HepG2 (cell line): ENCODE measurements around the gene LTA4H. TPM values are rescaled to one million over a fixed set of nuclear protein-coding genes. Genes with fewer than 3 reads are reported as not detected.
A peak's percentile ranks its signal among the peaks of the same experiment; 100 is the strongest.

ENCODE experiments used
- ARHGAP35 ChIP-seq: sonication (generic); formaldehyde crosslinking; IDR thresholded peaks from 2 replicates; pipeline ENCODE4 v1.9.0; 2022; ENCODE audit warnings: mild to moderate bottlenecking, inconsistent platforms, moderate library complexity, missing genetic modification reagents, borderline replicate concordance
- ARNT ChIP-seq: fragments of 450-650 bp; IDR thresholded peaks from 2 replicates; pipeline ENCODE4 v1.6.1; 2017
- BCL6 ChIP-seq: IDR thresholded peaks from 2 replicates; pipeline ENCODE4 v1.6.1; 2016; ENCODE audit warnings: missing genetic modification reagents, missing compliant biosample characterization
- CTCF ChIP-seq: sonication (generic); formaldehyde crosslinking; IDR thresholded peaks from 2 replicates; pipeline ENCODE4 v1.5.0; 2020; ENCODE audit warnings: mild to moderate bottlenecking, missing genetic modification reagents, moderate library complexity
- DMAP1 ChIP-seq: IDR thresholded peaks from 2 replicates; pipeline ENCODE4 v1.6.1; 2016
- GATA4 ChIP-seq: sonication (generic); IDR thresholded peaks from 2 replicates; pipeline ENCODE4 v1.6.1; 2016; ENCODE audit warnings: antibody characterized with exemption, low read depth, borderline replicate concordance
- HDAC6 ChIP-seq: fragments of 200-600 bp; sonication (generic); IDR thresholded peaks from 2 replicates; pipeline ENCODE4 v1.7.0; 2017; ENCODE audit warnings: mild to moderate bottlenecking, antibody characterized with exemption, low read length, low read depth
- LCORL ChIP-seq, 2 experiments: fragments of 450-650 bp in 1 of 2; sonication (generic) in 1 of 2; formaldehyde crosslinking in 1 of 2; IDR thresholded peaks; 2 replicates each; pipeline versions ENCODE4 v1.5.0 to v1.6.1; 2017 to 2020; ENCODE audit warnings: antibody characterized with exemption in 1 of 2, missing genetic modification reagents in 1 of 2
- MEIS2 ChIP-seq: sonication (generic); formaldehyde crosslinking; IDR thresholded peaks from 2 replicates; pipeline ENCODE4 v1.9.0; 2021; ENCODE audit warnings: mild to moderate bottlenecking, missing genetic modification reagents
- MXD4 ChIP-seq: IDR thresholded peaks from 2 replicates; pipeline ENCODE4 v1.6.1; 2016; ENCODE audit warnings: mild to moderate bottlenecking, missing biosample characterization, missing genetic modification reagents
- NONO ChIP-seq, 2 experiments: fragments of 450-650 bp in 1 of 2; sonication (generic) in 1 of 2; formaldehyde crosslinking in 1 of 2; IDR thresholded peaks in 1 of 2; conservative IDR thresholded peaks in 1 of 2; 2 replicates each; pipeline versions ENCODE4 v1.6.1 to v1.8.0; 2017 to 2022; ENCODE audit warnings: mild to moderate bottlenecking in 1 of 2, missing genetic modification reagents in 1 of 2, moderate library complexity in 1 of 2
- RFX3 ChIP-seq: IDR thresholded peaks from 2 replicates; pipeline ENCODE4 v1.6.1; 2016; ENCODE audit warnings: missing biosample characterization, missing genetic modification reagents
- UBTF ChIP-seq: sonication (generic); formaldehyde crosslinking; IDR thresholded peaks from 2 replicates; pipeline ENCODE4 v1.4.0; 2020; ENCODE audit warnings: mild to moderate bottlenecking, missing genetic modification reagents
- ZC3H4 ChIP-seq: sonication (generic); formaldehyde crosslinking; IDR thresholded peaks from 2 replicates; pipeline ENCODE4 v1.4.0; 2020; ENCODE audit warnings: missing genetic modification reagents, borderline replicate concordance
- ZNF24 ChIP-seq: fragments of 450-650 bp; IDR thresholded peaks from 2 replicates; pipeline ENCODE4 v1.6.1; 2017; ENCODE audit warnings: antibody characterized with exemption, mild to moderate bottlenecking
- ZNF251 ChIP-seq: sonication (generic); formaldehyde crosslinking; IDR thresholded peaks from 2 replicates; pipeline ENCODE4 v1.9.0; 2021; ENCODE audit warnings: mild to moderate bottlenecking, missing genetic modification reagents
- ZNF441 ChIP-seq: sonication (generic); formaldehyde crosslinking; IDR thresholded peaks from 2 replicates; pipeline ENCODE4 v1.7.0; 2021; ENCODE audit warnings: missing genetic modification reagents, borderline replicate concordance
- ZNF451 ChIP-seq: sonication (generic); formaldehyde crosslinking; IDR thresholded peaks from 2 replicates; pipeline ENCODE4 v1.5.0; 2020; ENCODE audit warnings: mild to moderate bottlenecking, missing genetic modification reagents
- ZNF646 ChIP-seq: sonication (generic); formaldehyde crosslinking; IDR thresholded peaks from 2 replicates; pipeline ENCODE4 v1.9.0; 2021; ENCODE audit warnings: mild to moderate bottlenecking, missing genetic modification reagents
- ZNF780A ChIP-seq: sonication (generic); formaldehyde crosslinking; IDR thresholded peaks from 2 replicates; pipeline ENCODE4 v1.8.0; 2022; ENCODE audit warnings: mild to moderate bottlenecking, missing genetic modification reagents, moderate library complexity
- polyA plus RNA-seq, 8 experiments: library from polyadenylated mRNA; depleted of rRNA in 3 of 8; stranded (reverse) in 7 of 8; unstranded in 1 of 8; fragments of >200 nt; fragmentation: Illumina TruSeq in 4 of 8; extraction: Trizol in 4 of 8; gene quantifications; 2 replicates each; pipeline versions ENCODE4 v1.2.1 to v1.2.3, GENCODE V29; 2011 to 2016; ENCODE audit warnings: low read depth in 4 of 8, missing spikeins in 1 of 8, mixed read lengths in 1 of 8; ENCODE audit not compliant: insufficient read depth in 1 of 8
- total RNA-seq, 5 experiments: library from RNA; depleted of rRNA; stranded (reverse); fragments of >200 nt; fragmentation: Illumina TruSeq; extraction: Trizol; gene quantifications; 2 replicates each; pipeline ENCODE4 v1.2.3, GENCODE V29; 2016; ENCODE audit warnings: low read depth in 1 of 5

LTA4H gene
- total and polyA plus RNA-seq, 2 of the 13 experiments (the other 11 are each of a cell fraction or from before 2014, with no cell fraction given) = 87.5 to 90.4 TPM

GRCh38 chr12:95966287-95966870 lies 69.0 kb downstream of the LTA4H start (continued):
- TF ChIP-seq CTCF (no peak), UBTF (CRISPR knock-in tag) (peak; percentile 49; the same call in 1 of the 2 replicates), ZNF251 (CRISPR knock-in tag) (no peak), DMAP1 (CRISPR knock-in tag) (no peak), ZNF441 (CRISPR knock-in tag) (peak; percentile 63; the same call in 1 of the 2 replicates), LCORL (IDR thresholded peaks at IDR 0.05) (no peak), LCORL (CRISPR knock-in tag; IDR thresholded peaks at IDR 0.05) (0 out of 2 replicates have a peak, but pooled peaks have one; percentile 29), NONO (IDR thresholded peaks at IDR 0.05) (no peak), NONO (CRISPR knock-in tag; conservative IDR thresholded peaks at IDR 0.05) (no peak), MXD4 (CRISPR knock-in tag) (peak; percentile 22; the same call in 1 of the 2 replicates), ARHGAP35 (CRISPR knock-in tag) (no peak), ZNF646 (CRISPR knock-in tag) (no peak), MEIS2 (CRISPR knock-in tag) (no peak; the same call in 1 of the 2 replicates), RFX3 (no peak), ZNF780A (no peak), BCL6 (CRISPR knock-in tag) (peak; percentile 88), GATA4 (no peak), ARNT (no peak), ZNF24 (no peak), ZC3H4 (no peak), HDAC6 (no peak), ZNF451 (CRISPR knock-in tag) (no peak; the same call in 1 of the 2 replicates)
